Endothelial cell of umbilical vein (primary cell): Measurements from ENCODE around the gene NUAK1. TPM values are rescaled to one million over a fixed set of nuclear protein-coding genes. Genes with fewer than 3 reads are reported as not detected.

Experiments used
- BruUV-seq: library from RNA; stranded (reverse); fragments of 400-500 nt; replicated peaks from 2 replicates; lab custom pipeline; 2021; lab: Mats Ljungman, UMichigan
- CTCF ChIA-PET: fragments of 300-600, 350-600 bp; sonication (Branson Sonifier 250); formaldehyde crosslinking; loops from one replicate; lab custom pipeline; 2021; ENCODE audit warnings: antibody characterized with exemption, inconsistent platforms; lab: Charles Lee
- POLR2A ChIA-PET: fragments of 300-600, 350-600 bp; sonication (Branson Sonifier 250); formaldehyde crosslinking; loops from one replicate; lab custom pipeline; 2021; ENCODE audit warnings: antibody characterized with exemption, inconsistent platforms; lab: Charles Lee
- DNase-seq: peaks from one replicate; pipeline ENCODE4 v3.0.0-alpha.2; 2011; ENCODE audit warnings: low read depth, low spot score
- FAIRE-seq: peaks from 2 replicates; lab custom pipeline; 2011; peaks lifted over from hg19 to GRCh38; lab: Jason Lieb, UNC
- H2AFZ ChIP-seq: 2 replicates; pipeline ENCODE4 v1.6.0; 2012; ENCODE audit warnings: low read depth, low read length, control low read depth, inconsistent platforms
- H3K27ac ChIP-seq: 2 replicates; pipeline ENCODE4 v1.5.1; 2011; ENCODE audit warnings: low read depth, mild to moderate bottlenecking, control low read depth, low read length, moderate library complexity; ENCODE audit not compliant: insufficient read depth
- H3K27me3 ChIP-seq, 2 experiments: 2 replicates each; pipeline versions ENCODE4 v1.6.0 to v1.6.1; 2011; ENCODE audit warnings: low read length in 2 of 2, mixed read lengths in 1 of 2; ENCODE audit not compliant: control insufficient read depth in 2 of 2, insufficient read depth in 2 of 2
- H3K36me3 ChIP-seq, 2 experiments: 2 replicates in 1 of 2; 3 replicates in 1 of 2; pipeline ENCODE4 v1.5.1; 2011; ENCODE audit warnings: low read length in 2 of 2, mild to moderate bottlenecking in 1 of 2, moderate library complexity in 1 of 2; ENCODE audit not compliant: control insufficient read depth in 2 of 2, insufficient read depth in 2 of 2; ENCODE audit errors: extremely low read depth in 1 of 2
- H3K4me1 ChIP-seq: 3 replicates; pipeline ENCODE4 v1.5.1; 2011; ENCODE audit warnings: mild to moderate bottlenecking, low read length; ENCODE audit not compliant: control insufficient read depth, insufficient read depth; ENCODE audit errors: extremely low read depth
- H3K4me2 ChIP-seq: 2 replicates; pipeline ENCODE4 v1.6.1; 2011; ENCODE audit warnings: low read length, control low read depth, mixed read lengths; ENCODE audit not compliant: insufficient read depth
- H3K4me3 ChIP-seq, 3 experiments: fragments of 200-600 bp in 1 of 3; sonication (generic), shearing (Covaris generic) in 1 of 3; replicated peaks in 1 of 3; 2 replicates each; pipeline ENCODE4 v1.5.1; 2011 to 2016; ENCODE audit warnings: control low read depth in 3 of 3, low read length in 3 of 3, mild to moderate bottlenecking in 2 of 3, inconsistent platforms in 1 of 3, low read depth in 1 of 3, moderate library complexity in 1 of 3; ENCODE audit not compliant: insufficient read depth in 1 of 3
- H3K79me2 ChIP-seq: 2 replicates; pipeline ENCODE4 v1.6.0; 2012; ENCODE audit warnings: low read length, inconsistent platforms; ENCODE audit not compliant: control insufficient read depth, insufficient read depth
- H3K9ac ChIP-seq: replicated peaks from 2 replicates; pipeline ENCODE3; 2011; ENCODE audit warnings: low read length, control low read depth; ENCODE audit not compliant: insufficient read depth; ENCODE audit errors: extremely low read depth
- H3K9me1 ChIP-seq: replicated peaks from 3 replicates; pipeline ENCODE4 v1.6.0; 2011; ENCODE audit warnings: mild to moderate bottlenecking, low read length; ENCODE audit not compliant: control insufficient read depth, insufficient read depth; ENCODE audit errors: extremely low read depth
- H3K9me3 ChIP-seq: replicated peaks from 2 replicates; pipeline ENCODE4 v1.5.1; 2012; ENCODE audit warnings: low read length, inconsistent platforms; ENCODE audit not compliant: control insufficient read depth, insufficient read depth
- H4K20me1 ChIP-seq: replicated peaks from 2 replicates; pipeline ENCODE3; 2011; ENCODE audit warnings: mild to moderate bottlenecking, low read length; ENCODE audit not compliant: control insufficient read depth, insufficient read depth; ENCODE audit errors: extremely low read depth
- EZH2 ChIP-seq: IDR thresholded peaks from 2 replicates; pipeline ENCODE4 v1.6.1; 2012; ENCODE audit warnings: borderline replicate concordance, low read depth, mild to moderate bottlenecking, moderate library complexity, low read length, inconsistent platforms; ENCODE audit not compliant: severe bottlenecking
- FOS ChIP-seq: IDR thresholded peaks from 2 replicates; pipeline ENCODE4 v1.6.1; 2011; ENCODE audit warnings: mild to moderate bottlenecking, low read length, moderate library complexity, borderline replicate concordance; ENCODE audit not compliant: insufficient read depth
- GATA2 ChIP-seq: IDR thresholded peaks from 2 replicates; pipeline ENCODE4 v1.7.0; 2011; ENCODE audit warnings: low read depth, mild to moderate bottlenecking, moderate library complexity, mixed read lengths, low read length; ENCODE audit not compliant: insufficient read length, insufficient read depth
- JUN ChIP-seq: IDR thresholded peaks from 2 replicates; pipeline ENCODE4 v1.6.1; 2011; ENCODE audit warnings: borderline replicate concordance, low read depth; ENCODE audit not compliant: insufficient read length, insufficient read depth
- MYC ChIP-seq: IDR thresholded peaks from one replicate; pipeline ENCODE4 v1.6.1; 2011; ENCODE audit warnings: mild to moderate bottlenecking, low read depth, low read length
- POLR2A ChIP-seq: IDR thresholded peaks from 2 replicates; pipeline ENCODE4 v1.6.1; 2012; ENCODE audit warnings: low read depth, mild to moderate bottlenecking, control low read depth, low read length
- POLR2AphosphoS5 ChIP-seq: IDR thresholded peaks from 2 replicates; pipeline ENCODE4 v1.6.1; 2012; ENCODE audit warnings: low read depth, mild to moderate bottlenecking, control low read depth, low read length, moderate library complexity; ENCODE audit not compliant: insufficient read depth
- dilution Hi-C: fragments of 300-500 bp; cut with MboI; formaldehyde crosslinking; loops from one replicate; pipeline ENCODE4 v1.15.0; 2019; ENCODE audit warnings: low sequenced_read_pairs; ENCODE audit not compliant: extremely low pct_ligation_motif_present
- intact Hi-C: fragments of 100-400 bp; cut with micrococcal nuclease; formaldehyde crosslinking; loops from one replicate; pipeline ENCODE4 v1.10.0; 2022
- polyA plus RNA-seq, 4 experiments: library from polyadenylated mRNA; depleted of rRNA in 3 of 4; stranded (reverse) in 3 of 4; unstranded in 1 of 4; fragments of >200 nt; gene quantifications; 2 replicates each; pipeline versions ENCODE4 v1.2.1 to v1.2.3, GENCODE V29; 2011 to 2012; ENCODE audit warnings: missing spikeins in 1 of 4
- total RNA-seq: library from RNA; stranded (reverse); gene quantifications from 2 replicates; pipeline ENCODE4 v1.2.3, GENCODE V29; 2021
- TF ChIP-seq, protein P1 (sequence below), 2 donors: IDR thresholded peaks; 1 replicate in 1 of 2; 2 replicates in 1 of 2; pipeline ENCODE4 v1.5.1; 2011; ENCODE audit warnings: low read length in 2 of 2, mild to moderate bottlenecking in 2 of 2, moderate library complexity in 2 of 2, control low read depth in 1 of 2, inconsistent platforms in 1 of 2, low read depth in 1 of 2; ENCODE audit not compliant: insufficient read depth in 1 of 2; ENCODE audit errors: extremely low read depth in 1 of 2
- TF ChIP-seq, protein P2 (sequence below): IDR thresholded peaks from 2 replicates; pipeline ENCODE4 v1.6.1; 2011; ENCODE audit not compliant: insufficient read depth, insufficient read length

Gene NUAK1
- total and polyA plus RNA-seq, 2 donors (not counting 3 experiments of a cell fraction or from before 2014, with no cell fraction given): 34.2 to 39.7 TPM

- H3K4me3 ChIP-seq: no peak overlapping the region
- CTCF ChIA-PET: interaction anchor here (1.0 to 1.8 kb wide), 4 partner anchors 13 to 103 kb away, joined by 3 to 6 read pairs (median 4); no protein-coding TSS in a partner anchor
- no peak for FAIRE-seq
- POLR2A ChIA-PET: no interaction called here
- no TSS peak for BruUV-seq
- no peak overlapping the region for H2AFZ ChIP-seq
- H3K9ac ChIP-seq: no peak overlapping the region
- intact Hi-C loops (no loop called here), dilution Hi-C loops (no loop called here)
- H3K79me2 ChIP-seq: no peaks in the 10 kb centered on the region
- no peak for DNase-seq
- H3K4me2 ChIP-seq: no peak overlapping the region
- H3K27me3 ChIP-seq: no peaks in the 10 kb centered on the region
- H3K9me3 ChIP-seq: no peaks in the 10 kb centered on the region
- H3K4me1 ChIP-seq: peaks cover 25% of the 10 kb centered on the region
- no peaks in the 10 kb centered on the region for H3K36me3 ChIP-seq
- TF ChIP-seq MYC (no peak), FOS (no peak), EZH2 (no peak), JUN (no peak), POLR2A (no peak), POLR2AphosphoS5 (no peak), GATA2 (no peak)
- TF ChIP-seq, protein P1, sequence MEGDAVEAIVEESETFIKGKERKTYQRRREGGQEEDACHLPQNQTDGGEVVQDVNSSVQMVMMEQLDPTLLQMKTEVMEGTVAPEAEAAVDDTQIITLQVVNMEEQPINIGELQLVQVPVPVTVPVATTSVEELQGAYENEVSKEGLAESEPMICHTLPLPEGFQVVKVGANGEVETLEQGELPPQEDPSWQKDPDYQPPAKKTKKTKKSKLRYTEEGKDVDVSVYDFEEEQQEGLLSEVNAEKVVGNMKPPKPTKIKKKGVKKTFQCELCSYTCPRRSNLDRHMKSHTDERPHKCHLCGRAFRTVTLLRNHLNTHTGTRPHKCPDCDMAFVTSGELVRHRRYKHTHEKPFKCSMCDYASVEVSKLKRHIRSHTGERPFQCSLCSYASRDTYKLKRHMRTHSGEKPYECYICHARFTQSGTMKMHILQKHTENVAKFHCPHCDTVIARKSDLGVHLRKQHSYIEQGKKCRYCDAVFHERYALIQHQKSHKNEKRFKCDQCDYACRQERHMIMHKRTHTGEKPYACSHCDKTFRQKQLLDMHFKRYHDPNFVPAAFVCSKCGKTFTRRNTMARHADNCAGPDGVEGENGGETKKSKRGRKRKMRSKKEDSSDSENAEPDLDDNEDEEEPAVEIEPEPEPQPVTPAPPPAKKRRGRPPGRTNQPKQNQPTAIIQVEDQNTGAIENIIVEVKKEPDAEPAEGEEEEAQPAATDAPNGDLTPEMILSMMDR (IDR thresholded peaks at IDR 0.05; ENCODE audit: extremely low read depth in 1 of 2, insufficient read depth in 1 of 2, low read depth in 1 of 2, low read length in 2 of 2): no peak
- TF ChIP-seq, protein P2, sequence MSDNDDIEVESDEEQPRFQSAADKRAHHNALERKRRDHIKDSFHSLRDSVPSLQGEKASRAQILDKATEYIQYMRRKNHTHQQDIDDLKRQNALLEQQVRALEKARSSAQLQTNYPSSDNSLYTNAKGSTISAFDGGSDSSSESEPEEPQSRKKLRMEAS: no peak
- no peak overlapping the region for H3K27ac ChIP-seq
- H4K20me1 ChIP-seq: no peaks in the 10 kb centered on the region
- no peaks in the 10 kb centered on the region for H3K9me1 ChIP-seq
Observed at GRCh38 chr12:106033161-106033675, 105.5 kb downstream of the NUAK1 start.
